WTC11 (cell line): ENCODE data around the gene THOC5.

Experiments
- CREB1 ChIP-seq: sonication (generic); formaldehyde crosslinking; IDR thresholded peaks from 2 replicates; pipeline ENCODE4 v1.8.0; 2023; ENCODE audit warnings: mild to moderate bottlenecking, missing genetic modification reagents
- ETV6 ChIP-seq: sonication (generic); formaldehyde crosslinking; IDR thresholded peaks from 2 replicates; pipeline ENCODE4 v1.8.1; 2022; ENCODE audit warnings: mild to moderate bottlenecking, missing genetic modification reagents
- FOXJ3 ChIP-seq: sonication (generic); formaldehyde crosslinking; IDR thresholded peaks from 2 replicates; pipeline ENCODE4 v1.9.0; 2021; ENCODE audit warnings: missing genetic modification reagents, mild to moderate bottlenecking, borderline replicate concordance
- NFYB ChIP-seq: sonication (generic); formaldehyde crosslinking; conservative IDR thresholded peaks from 2 replicates; pipeline ENCODE4 v1.8.0; 2022; ENCODE audit warnings: low read depth, missing genetic modification reagents
- OVOL2 ChIP-seq: fragments of 250-450 bp; sonication (Bioruptor Pico); IDR thresholded peaks from 2 replicates; pipeline ENCODE4 v1.9.0; 2021; ENCODE audit warnings: mild to moderate bottlenecking, borderline replicate concordance
- SMAD3 ChIP-seq: sonication (generic); formaldehyde crosslinking; IDR thresholded peaks from 2 replicates; pipeline ENCODE4 v1.8.0; 2022; ENCODE audit warnings: missing genetic modification reagents, mild to moderate bottlenecking, borderline replicate concordance
- TCF7 ChIP-seq: sonication (generic); formaldehyde crosslinking; IDR thresholded peaks from 2 replicates; pipeline ENCODE4 v1.8.0; 2022; ENCODE audit warnings: mild to moderate bottlenecking, low read depth, missing genetic modification reagents, moderate library complexity
- TEAD4 ChIP-seq: sonication (generic); formaldehyde crosslinking; IDR thresholded peaks from 2 replicates; pipeline ENCODE4 v1.8.0; 2022; ENCODE audit warnings: mild to moderate bottlenecking, missing genetic modification reagents
- TF ChIP-seq, protein P1 (sequence below): fragments of 200-600 bp; IDR thresholded peaks from 2 replicates; pipeline ENCODE4 v1.8.0; 2022; ENCODE audit warnings: antibody characterized with exemption
- TF ChIP-seq, protein P2 (sequence below): sonication (generic); formaldehyde crosslinking; conservative IDR thresholded peaks from 2 replicates; pipeline ENCODE4 v1.8.1; 2022; ENCODE audit warnings: mild to moderate bottlenecking, missing genetic modification reagents

DNA sequence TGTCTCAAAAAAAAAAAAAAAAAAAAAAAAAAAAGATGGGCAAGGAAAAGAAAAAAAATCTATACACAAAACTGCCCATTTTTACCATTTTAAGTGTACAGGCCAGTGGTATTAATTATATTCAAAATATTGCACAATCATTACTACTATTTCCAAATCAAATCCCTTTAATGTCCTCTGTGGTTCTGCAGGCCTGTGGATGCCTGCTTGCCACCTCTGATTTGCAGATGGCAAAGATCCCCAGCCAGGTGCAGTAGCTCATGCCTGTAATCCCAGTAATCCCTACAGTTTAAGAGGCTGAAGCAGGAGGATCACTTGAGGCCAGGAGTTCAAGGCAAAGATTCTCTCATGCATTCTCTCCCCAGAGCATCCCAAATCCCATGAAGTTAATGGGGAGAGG is 95.0 kb downstream of the THOC5 start:
- TF ChIP-seq SMAD3 (CRISPR knock-in tag) (no peak), OVOL2 (CRISPR knock-in tag) (no peak), TCF7 (no peak), TEAD4 (CRISPR knock-in tag) (no peak), ETV6 (CRISPR knock-in tag) (no peak), NFYB (CRISPR knock-in tag) (no peak), CREB1 (no peak), FOXJ3 (CRISPR knock-in tag) (no peak)
- TF ChIP-seq, protein P1, sequence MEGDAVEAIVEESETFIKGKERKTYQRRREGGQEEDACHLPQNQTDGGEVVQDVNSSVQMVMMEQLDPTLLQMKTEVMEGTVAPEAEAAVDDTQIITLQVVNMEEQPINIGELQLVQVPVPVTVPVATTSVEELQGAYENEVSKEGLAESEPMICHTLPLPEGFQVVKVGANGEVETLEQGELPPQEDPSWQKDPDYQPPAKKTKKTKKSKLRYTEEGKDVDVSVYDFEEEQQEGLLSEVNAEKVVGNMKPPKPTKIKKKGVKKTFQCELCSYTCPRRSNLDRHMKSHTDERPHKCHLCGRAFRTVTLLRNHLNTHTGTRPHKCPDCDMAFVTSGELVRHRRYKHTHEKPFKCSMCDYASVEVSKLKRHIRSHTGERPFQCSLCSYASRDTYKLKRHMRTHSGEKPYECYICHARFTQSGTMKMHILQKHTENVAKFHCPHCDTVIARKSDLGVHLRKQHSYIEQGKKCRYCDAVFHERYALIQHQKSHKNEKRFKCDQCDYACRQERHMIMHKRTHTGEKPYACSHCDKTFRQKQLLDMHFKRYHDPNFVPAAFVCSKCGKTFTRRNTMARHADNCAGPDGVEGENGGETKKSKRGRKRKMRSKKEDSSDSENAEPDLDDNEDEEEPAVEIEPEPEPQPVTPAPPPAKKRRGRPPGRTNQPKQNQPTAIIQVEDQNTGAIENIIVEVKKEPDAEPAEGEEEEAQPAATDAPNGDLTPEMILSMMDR = no peak
- TF ChIP-seq, protein P2, sequence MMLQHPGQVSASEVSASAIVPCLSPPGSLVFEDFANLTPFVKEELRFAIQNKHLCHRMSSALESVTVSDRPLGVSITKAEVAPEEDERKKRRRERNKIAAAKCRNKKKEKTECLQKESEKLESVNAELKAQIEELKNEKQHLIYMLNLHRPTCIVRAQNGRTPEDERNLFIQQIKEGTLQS (CRISPR knock-in tag) = no peak
